Right forelimb (tissue), 1 donor: Measurements from ENCODE around the gene CCL16.
"Not testable (repeated sequence)": the region's sequence is repeated elsewhere in the genome, so short reads cannot be mapped to it uniquely, and the experiment has no call there.

ENCODE experiments used
- DNase-seq: peaks from one replicate; pipeline ENCODE4 v3.0.0-alpha.2; 2018

CCL16 gene

DNA sequence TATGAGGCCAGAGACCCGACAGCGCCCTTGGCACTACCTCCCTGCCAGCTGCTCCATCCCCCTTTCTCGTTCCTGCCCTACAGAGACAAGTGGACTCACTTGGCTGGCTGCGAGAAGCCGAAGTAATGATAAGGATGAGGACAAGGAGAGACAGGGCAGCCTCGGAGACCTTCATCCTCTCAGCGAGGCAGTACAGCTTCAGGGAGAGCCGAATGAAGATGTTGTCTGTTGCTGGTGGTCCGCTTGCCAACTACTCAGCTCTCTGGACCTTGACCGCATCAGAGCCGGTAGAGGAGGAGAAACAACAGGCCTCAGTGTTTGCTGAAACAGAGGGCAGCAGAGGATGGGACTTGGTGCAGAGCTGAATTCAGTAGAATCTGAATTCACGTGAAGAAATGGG lies at the start of gene CCL16:
Gene CCL16, minus strand, starts transcription at position 252 of the 400 bp plus-strand sequence. Its CDS starts 77 bp downstream, at position 175.
- no peak for DNase-seq

GRCh38 chr17:36030956-36031355 lies 49.7 kb upstream of the CCL16 start:
- DNase-seq, result no peak

DNA sequence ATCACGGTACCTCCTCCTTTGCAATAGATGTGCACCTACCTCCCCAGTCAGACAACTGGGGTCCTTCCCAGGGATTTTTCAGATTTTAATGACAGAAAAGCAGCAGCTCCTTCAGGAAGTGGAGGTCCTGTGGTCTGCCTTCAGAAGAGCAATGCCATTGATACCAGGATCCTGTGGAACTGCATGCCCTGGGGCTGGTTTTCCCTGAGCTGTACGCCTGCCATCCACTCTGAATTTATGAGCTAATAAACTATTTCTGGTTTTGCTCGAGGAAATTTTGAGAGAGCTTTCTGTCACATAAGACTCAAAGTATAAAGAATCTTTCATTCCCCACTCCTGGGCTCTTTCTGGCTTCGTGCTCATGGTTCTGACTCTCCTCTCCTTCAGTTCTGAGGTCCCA lies 46.5 kb upstream of the CCL16 start:
- DNase-seq, result no peak

- DNase-seq, result no peak
These were observed 43.0 kb upstream of the CCL16 start for GRCh38 chr17:36024106-36024869.

- DNase-seq, result no peak
These were observed 38.1 kb upstream of the CCL16 start for GRCh38 chr17:36019423-36019822.

DNA sequence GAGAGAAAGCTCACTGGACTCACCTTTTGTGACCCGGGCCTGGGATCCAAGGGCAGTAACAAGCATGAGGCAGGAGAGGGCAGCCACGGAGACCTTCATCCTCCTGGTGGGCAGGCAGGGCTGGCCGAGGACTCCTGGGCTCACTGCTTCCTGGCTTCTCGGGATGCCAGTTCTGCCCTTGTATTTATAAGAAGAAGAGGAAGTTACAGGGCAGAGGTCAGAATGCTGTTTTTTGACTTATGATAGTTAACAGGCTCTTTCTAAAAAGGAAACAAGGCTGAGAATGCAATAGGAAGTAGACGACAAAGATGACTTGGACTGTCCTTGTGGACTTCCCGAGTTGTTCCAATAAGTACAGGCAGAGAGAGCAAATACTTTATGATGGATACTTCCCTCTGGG lies 36.5 kb upstream of the CCL16 start, which contains the start of gene CCL23:
Gene CCL23, minus strand, starts transcription at position 174 of the 400 bp plus-strand sequence. Its CDS starts 75 bp downstream, at position 99.
- DNase-seq, result no peak

GRCh38 chr17:36016555-36016954 lies 35.3 kb upstream of the CCL16 start:
- no peak for DNase-seq

DNA sequence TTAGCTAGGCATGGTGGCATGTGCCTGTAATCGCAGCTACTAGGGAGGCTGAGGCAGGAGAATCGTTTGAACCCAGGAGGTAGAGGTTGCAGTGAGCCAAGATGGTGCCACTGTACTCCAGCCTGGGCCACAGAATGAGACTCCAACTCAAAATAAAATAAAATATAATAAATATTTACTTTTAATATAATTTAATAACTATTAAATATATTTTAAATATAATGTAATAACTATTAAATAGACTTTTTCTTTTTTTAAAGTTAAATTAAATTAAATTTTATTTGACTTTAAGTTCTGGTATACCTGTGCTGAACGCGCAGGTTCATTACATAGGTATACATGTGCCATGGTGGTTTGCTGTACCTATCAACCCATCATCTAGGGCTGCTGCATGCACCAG lies 34.6 kb upstream of the CCL16 start:
- not testable (repeated sequence) for DNase-seq

DNA sequence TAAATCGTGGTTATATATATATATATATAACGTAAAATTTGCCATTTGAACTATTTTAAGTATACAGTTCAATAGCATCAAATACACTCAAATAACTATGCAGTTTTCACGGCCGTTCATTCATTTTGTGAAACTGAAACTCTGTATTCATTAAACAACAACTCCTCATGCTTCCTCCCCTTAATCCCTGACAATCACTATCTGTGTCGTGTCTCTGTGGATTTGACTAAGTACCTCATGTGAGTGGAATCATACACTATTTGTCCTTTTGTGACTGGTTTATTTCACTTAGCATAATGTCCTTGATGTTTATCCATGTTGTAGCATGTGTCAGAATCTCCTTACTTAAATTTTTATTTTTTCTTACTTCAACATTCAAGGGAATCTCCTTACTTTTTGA lies 33.6 kb upstream of the CCL16 start:
- no peak for DNase-seq

DNA sequence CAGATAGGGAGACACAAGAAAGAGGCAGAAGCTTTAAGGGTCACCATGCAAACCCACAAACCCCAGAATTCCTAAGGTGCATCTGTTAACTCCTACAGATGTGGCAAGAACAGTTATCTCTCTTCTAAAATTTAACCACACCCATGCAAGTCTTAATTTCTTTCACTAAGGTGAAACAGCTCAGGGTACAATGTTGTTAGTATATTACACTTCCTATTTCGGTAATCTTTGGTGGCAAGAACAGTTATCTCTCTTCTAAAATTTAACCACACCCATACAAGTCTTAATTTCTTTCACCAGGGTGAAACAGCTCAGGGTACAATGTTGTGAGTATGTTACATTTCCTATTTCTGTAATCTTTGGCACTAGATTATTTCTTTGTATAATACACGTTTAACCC lies 29.9 kb upstream of the CCL16 start:
- DNase-seq, result no peak

DNA sequence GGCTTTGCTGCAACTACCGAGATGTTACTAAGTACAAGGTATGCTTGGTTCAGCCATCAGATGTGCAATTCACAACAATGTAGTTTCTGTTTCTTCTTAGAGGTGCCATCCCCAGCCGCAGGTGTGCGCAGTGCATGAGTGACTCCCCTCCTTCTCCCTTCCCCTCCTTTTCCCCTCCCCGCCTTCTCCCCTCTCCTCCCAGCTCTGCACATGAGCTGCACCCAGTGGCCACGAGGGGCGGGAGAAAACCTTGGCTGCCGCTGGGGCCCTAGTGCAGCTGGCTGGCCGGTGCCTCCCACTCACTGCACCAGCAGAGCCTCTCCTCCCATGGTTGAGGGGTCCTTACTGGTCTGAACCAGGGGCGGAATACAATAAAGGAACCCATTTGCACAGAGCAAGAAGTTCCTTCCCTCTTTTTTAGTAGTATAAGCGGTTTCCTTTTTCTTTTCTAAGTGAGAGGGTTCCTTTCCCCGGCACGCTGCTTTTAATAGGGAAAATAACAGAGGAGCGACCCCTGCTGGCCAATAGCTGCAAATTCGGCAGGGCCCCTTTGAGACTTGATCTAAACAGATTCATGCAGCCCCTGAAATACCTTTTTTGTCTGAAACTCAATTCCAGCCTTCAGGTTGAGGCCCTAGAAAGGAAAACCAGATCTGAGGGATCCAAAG lies 27.8 kb upstream of the CCL16 start:
- no peak for DNase-seq

GRCh38 chr17:36004594-36005108 lies 23.4 kb upstream of the CCL16 start:
- DNase-seq, result no peak

DNA sequence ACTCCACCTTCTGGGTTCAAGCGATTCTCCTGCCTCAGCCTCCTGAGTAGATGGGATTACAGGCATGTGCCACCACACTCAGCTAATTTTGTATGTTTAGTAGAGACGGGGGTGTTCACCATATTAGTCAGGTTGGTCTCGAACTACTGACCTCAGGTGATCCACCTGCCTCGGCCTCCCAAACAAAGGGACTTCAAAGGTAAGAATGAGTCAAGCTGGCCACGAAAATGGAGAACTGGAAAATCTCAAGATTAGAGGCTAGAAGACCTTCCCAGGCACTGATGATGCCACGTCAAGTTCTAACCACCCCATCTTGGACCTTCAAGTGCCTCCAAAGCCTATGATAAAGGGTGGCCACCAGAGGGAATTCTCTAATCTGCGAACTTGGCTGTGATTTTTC lies 21.3 kb upstream of the CCL16 start:
- no peak for DNase-seq

DNA sequence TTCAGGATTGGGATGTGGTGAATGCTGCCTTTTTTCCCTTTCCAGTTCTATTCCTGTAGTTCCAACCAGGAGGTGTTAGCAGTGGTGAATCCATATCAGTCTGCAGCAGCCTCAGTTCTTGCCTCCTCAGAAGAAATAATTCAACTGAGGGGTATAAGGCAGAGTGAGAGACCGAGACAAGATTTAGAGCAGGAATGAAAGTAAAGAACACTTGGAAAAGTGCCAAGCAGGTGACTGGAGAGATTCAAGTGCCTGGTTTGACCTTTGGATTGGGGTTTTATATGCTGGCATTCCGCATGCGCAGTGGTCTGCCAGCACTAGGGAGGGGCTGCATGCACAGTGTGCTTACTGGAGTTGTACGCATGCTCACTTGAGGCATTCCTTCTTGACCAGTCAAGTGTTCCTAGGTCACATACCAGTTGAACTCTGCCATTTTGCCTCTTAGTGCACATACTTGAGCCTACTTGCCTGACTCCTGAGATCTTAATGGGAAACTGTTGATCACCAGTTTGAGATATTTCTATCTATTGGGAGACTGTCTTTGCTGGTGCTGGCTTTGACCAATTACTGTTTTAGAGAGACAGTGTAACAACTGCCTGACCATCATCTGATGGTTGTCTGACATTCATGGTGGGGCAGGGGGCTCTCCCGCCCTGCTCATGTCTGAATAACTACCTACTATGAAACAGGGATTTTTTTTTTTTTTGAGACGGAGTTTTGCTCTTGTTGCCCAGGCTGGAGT lies 20.7 kb upstream of the CCL16 start:
- no peak for DNase-seq

DNA sequence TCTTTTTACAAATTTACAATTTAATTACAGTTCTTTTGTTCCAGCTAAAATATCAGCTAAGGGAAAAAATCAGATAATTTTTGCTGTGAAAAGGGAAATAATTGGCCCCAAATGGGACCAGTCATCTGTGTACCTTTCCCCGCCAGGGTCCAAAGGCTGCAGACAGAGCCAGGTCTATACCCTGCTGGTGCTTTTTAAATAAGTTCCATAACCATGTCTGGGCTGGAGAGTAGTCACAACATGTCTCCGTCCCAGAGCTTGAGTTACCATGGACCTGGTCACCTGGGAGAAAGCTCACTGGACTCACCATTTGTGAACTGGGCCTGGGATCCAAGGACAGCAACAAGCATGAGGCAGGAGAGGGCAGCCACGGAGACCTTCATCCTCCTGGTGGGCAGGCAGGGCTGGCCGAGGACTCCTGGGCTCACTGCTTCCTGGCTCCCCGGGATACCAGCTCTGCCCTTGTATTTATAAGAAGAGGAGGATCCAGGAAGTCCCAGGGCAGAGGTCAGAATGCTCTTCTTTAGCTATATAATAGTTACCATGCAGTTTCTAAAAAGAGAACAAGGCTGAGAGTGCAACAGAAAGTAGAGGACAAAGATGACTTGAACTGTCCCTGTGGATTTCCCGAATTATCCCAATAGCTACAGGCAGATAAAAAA lies 19.9 kb upstream of the CCL16 start, which contains the start of gene CCL15:
Gene CCL15, minus strand, starts transcription at position 444 of the 662 bp plus-strand sequence. Its CDS starts 61 bp downstream, at position 383.
- no peak for DNase-seq

DNA sequence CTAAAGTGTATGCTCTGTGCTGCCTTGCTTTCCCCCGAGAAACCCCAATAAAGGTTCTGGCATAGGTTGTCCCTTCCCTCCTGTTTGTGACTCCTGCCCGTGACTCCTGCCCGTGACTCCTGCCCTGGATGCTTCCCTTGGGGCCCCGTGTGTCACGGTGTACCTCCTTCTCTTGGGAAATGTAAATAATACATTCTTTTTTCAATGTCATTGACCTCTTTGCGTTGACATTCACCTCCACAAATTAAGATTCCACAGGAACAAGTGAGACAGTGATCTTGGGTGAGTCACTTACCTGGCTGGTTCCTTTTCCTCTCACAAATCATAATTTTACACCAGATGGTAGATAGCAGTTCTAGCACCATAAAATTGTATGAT lies 19.4 kb upstream of the CCL16 start:
- DNase-seq, result no peak

GRCh38 chr17:35998756-35999155 lies 17.5 kb upstream of the CCL16 start:
- DNase-seq, result no peak

GRCh38 chr17:35998018-35998545 lies 16.8 kb upstream of the CCL16 start:
- DNase-seq, result no peak

- DNase-seq, result not testable (repeated sequence)
These were observed 14.0 kb upstream of the CCL16 start for GRCh38 chr17:35995346-35995745.

GRCh38 chr17:35991075-35991474 lies 9.8 kb upstream of the CCL16 start:
- DNase-seq, result no peak

DNA sequence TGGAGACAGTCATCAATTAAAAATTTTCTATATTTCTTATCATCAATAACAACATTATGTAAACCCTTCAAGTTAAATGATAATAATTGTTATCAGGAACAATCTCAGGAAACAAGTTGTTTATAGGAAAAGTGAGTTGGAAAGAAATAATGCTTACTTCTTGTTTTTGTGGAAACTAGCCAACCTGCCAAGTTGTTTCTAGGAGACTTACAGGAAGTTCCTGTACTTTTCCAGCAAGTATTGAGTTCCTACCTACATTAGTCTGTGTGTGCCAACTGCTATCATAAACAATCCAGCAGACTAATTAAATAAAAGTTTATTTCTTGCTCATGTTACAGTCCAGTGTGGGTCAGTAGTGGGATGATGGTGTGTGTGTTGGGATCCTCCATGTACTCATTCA lies 6.9 kb upstream of the CCL16 start:
- DNase-seq, result no peak

DNA sequence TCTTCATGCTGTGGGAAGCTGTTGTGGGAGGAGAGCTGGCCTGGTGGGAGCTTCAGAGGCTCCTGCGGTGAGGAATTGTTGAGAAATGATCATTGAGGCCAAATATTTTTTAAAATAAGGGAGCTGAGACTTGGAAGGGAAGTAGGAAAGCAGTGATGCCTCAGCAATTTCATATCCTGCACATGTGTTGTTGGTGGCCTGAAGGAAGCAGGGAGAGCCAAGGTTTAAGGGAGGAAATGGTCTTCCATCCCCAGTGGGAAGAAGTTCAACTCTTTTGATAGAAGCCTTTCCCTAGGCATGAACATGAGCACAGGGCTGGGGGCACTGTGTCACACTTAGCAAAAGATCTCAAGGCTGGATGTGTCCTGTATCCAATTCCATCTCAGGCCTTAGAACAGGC lies 5.3 kb upstream of the CCL16 start, which contains the start of gene CCL14:
Gene CCL14, minus strand, starts transcription at position 87 of the 400 bp plus-strand sequence. Its CDS starts 80 bp downstream, at position 7.
- no peak for DNase-seq
